Activated B cell treated with CpG ODN at 0.5 μM for 24 hours (primary cell): ENCODE data around the gene LCN10. TPM values are rescaled to one million over a fixed set of nuclear protein-coding genes. Genes with fewer than 3 reads are reported as not detected.

Experiments
- ATAC-seq: fragments of 200-7000 bp; cut with Tn5 transposase; one replicate; pipeline ENCODE4 v1.10.0; 2021; ENCODE audit warnings: low read depth, mild to moderate bottlenecking, moderate library complexity
- CTCF ChIA-PET: fragments of 350-600 bp; sonication (Branson Sonifier 250); formaldehyde crosslinking; loops from one replicate; lab custom pipeline; 2021; ENCODE audit warnings: antibody characterized with exemption; lab: Charles Lee
- POLR2A ChIA-PET: fragments of 350-600 bp; sonication (Branson Sonifier 250); formaldehyde crosslinking; loops from one replicate; lab custom pipeline; 2021; ENCODE audit warnings: antibody characterized with exemption; lab: Charles Lee
- DNase-seq: peaks from one replicate; pipeline ENCODE4 v3.0.0; 2022
- H3K27ac Mint-ChIP-seq: one replicate; pipeline ENCODE4 v1.8.0; 2020; ENCODE audit warnings: mixed read lengths
- H3K27me3 Mint-ChIP-seq: one replicate; pipeline ENCODE4 v1.8.0; 2021; ENCODE audit warnings: mixed read lengths
- H3K36me3 Mint-ChIP-seq: one replicate; pipeline ENCODE4 v1.8.0; 2021; ENCODE audit warnings: low read depth, mixed read lengths
- H3K4me1 Mint-ChIP-seq: one replicate; pipeline ENCODE4 v1.8.0; 2021; ENCODE audit warnings: mixed read lengths
- H3K4me3 Mint-ChIP-seq: one replicate; pipeline ENCODE4 v1.8.0; 2020; ENCODE audit warnings: mild to moderate bottlenecking, mixed read lengths
- H3K9me3 Mint-ChIP-seq: one replicate; pipeline ENCODE4 v1.8.0; 2020; ENCODE audit warnings: mixed read lengths
- CTCF ChIP-seq: fragments of 200-600 bp; IDR thresholded peaks from one replicate; pipeline ENCODE4 v1.8.0; 2022; ENCODE audit warnings: antibody characterized with exemption, mild to moderate bottlenecking
- intact Hi-C: fragments of 100-400 bp; cut with micrococcal nuclease; formaldehyde crosslinking; loops from one replicate; pipeline ENCODE4 v1.15.1; 2024
- total RNA-seq: library from RNA; stranded (reverse); gene quantifications from 2 replicates; pipeline ENCODE4 v1.2.3, GENCODE V29; 2022

LCN10 gene
- total RNA-seq, 1 donor from 2014 or later: 15.9 TPM

- Mint-ChIP-seq H3K36me3 (no peaks in the 10 kb centered on the region), H3K4me3 (peak overlapping the region; percentile 39), H3K9me3 (no peaks in the 10 kb centered on the region), H3K27me3 (peaks cover 5% of the 10 kb centered on the region), H3K27ac (no peak overlapping the region), H3K4me1 (peaks cover 11% of the 10 kb centered on the region)
- POLR2A ChIA-PET: interaction anchor here (1.0 kb wide), 1 partner anchor 19 kb away, joined by 3 read pairs; no protein-coding TSS in a partner anchor
- intact Hi-C loops: loop anchor here (5.0 kb wide), 2 partner anchors 38 to 207 kb away; partner anchors contain the start of gene SEC16A
- no peak for TF ChIP-seq CTCF
- CTCF ChIA-PET: no interaction called here
- ATAC-seq: no peak
- no peak for DNase-seq
Observed at GRCh38 chr9:136689108-136689460, 53.7 kb downstream of the LCN10 start.

DNA sequence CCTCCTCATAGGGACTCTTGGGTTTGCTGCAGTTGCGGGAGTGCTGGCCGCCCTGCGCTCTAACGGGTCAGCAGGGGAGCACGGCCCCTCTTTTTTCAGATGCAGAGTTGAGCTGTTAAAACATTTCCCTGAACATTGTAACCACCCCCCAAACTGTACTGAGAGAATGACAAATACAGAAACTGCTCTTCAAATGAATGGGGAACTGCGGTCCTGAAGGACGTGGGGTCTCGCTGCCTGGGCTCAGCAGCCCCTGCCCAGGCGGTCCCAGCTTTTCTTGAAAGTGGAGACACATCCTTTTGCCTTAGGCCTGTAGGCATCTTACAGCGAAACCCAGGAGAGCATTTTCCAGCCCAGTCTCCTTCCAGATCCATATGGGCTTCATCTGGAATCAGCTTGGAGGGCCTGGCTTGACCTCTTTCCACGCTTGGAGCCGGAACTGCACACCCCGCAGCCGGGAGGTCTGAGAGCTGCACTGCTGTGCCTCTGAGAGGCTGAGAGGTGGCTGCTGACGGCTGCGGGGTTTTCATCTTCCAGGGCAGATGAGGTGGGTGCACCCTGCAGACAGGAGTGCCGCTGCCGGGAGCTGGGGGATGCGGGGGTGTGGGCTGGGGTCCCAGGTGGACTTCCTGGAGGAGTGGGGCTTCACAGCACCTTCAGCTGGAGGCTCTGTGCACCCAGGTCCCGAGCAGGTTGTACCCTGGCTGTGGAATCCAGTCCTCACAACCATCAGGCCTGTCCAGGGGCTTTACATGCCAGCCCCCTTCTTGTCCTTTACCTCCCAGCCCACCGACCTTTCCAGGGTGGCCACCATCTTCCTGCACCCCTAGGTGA lies 54.2 kb downstream of the LCN10 start:
- DNase-seq (no peak), ATAC-seq (peak; percentile 15)
- no peak for TF ChIP-seq CTCF
- intact Hi-C loops: loop anchor here (5.0 kb wide), 2 partner anchors 39 to 206 kb away; partner anchors contain the start of gene SEC16A
- Mint-ChIP-seq H3K9me3 (no peaks in the 10 kb centered on the region), H3K27ac (peak overlapping the region; percentile 46), H3K36me3 (no peaks in the 10 kb centered on the region), H3K27me3 (peaks cover 5% of the 10 kb centered on the region), H3K4me3 (peak overlapping the region; percentile 57), H3K4me1 (peaks cover 11% of the 10 kb centered on the region)
- POLR2A ChIA-PET: interaction anchor here (0.9 to 2.6 kb wide), 4 partner anchors 12 to 304 kb away, joined by 3 to 20 read pairs (median 10); partner anchors contain the start of gene PAXX
- CTCF ChIA-PET: no interaction called here

Other genes starting within 250 kb of the LCN10 start
- gene NOTCH1, start 196.9 kb downstream of the LCN10 start, total RNA-seq: 24.9 and 26.6 TPM in 2 replicates
- not detected in 2 replicates for gene EGFL7, start 80.0 kb downstream of the LCN10 start, total RNA-seq
- 16.6 and 17.1 TPM in 2 replicates for gene AGPAT2, start 55.5 kb downstream of the LCN10 start, total RNA-seq
- gene DIPK1B, start 30.4 kb downstream of the LCN10 start, total RNA-seq: 1.5 and 2.2 TPM in 2 replicates
- not detected in 2 replicates for gene LCN6, start 5.6 kb upstream of the LCN10 start, total RNA-seq
- gene LCN8, start 15.3 kb upstream of the LCN10 start, total RNA-seq: 5.3 and 6.9 TPM in 2 replicates
- not detected in 2 replicates for gene LCN15, start 21.6 kb upstream of the LCN10 start, total RNA-seq
- gene TMEM141, start 48.4 kb upstream of the LCN10 start, total RNA-seq: 34.9 and 35.8 TPM in 2 replicates
- gene CCDC183, start 53.4 kb upstream of the LCN10 start, total RNA-seq: not detected in 2 replicates
- 70.1 and 75.0 TPM in 2 replicates for gene RABL6, start 65.0 kb upstream of the LCN10 start, total RNA-seq
- gene AJM1, start 99.5 kb upstream of the LCN10 start, total RNA-seq: 1.0 and 1.6 TPM in 2 replicates
- gene PHPT1, start 106.5 kb upstream of the LCN10 start, total RNA-seq: 58.8 and 64.6 TPM in 2 replicates
- 5.2 and 6.1 TPM in 2 replicates for gene MAMDC4, start 109.4 kb upstream of the LCN10 start, total RNA-seq
- gene EDF1, start 123.4 kb upstream of the LCN10 start, total RNA-seq: 282 and 298 TPM in 2 replicates
- 49.7 and 58.2 TPM in 2 replicates for gene TRAF2, start 143.6 kb upstream of the LCN10 start, total RNA-seq
- gene FBXW5, start 201.8 kb upstream of the LCN10 start, total RNA-seq: 81.5 and 82.1 TPM in 2 replicates
- gene C8G, start 202.3 kb upstream of the LCN10 start, total RNA-seq: 0.69 and 3.4 TPM in 2 replicates
- 2.4 TPM in 2 replicates for gene LCN12, start 209.3 kb upstream of the LCN10 start, total RNA-seq
- not detected in 2 replicates for gene PTGDS, start 234.6 kb upstream of the LCN10 start, total RNA-seq
- not detected in 2 replicates for gene LCNL1, start 240.1 kb upstream of the LCN10 start, total RNA-seq
- gene PAXX, start 249.5 kb upstream of the LCN10 start, total RNA-seq: 43.4 and 47.8 TPM in 2 replicates